Body of pancreas (tissue), 4 donors: Measurements from ENCODE around the gene U2AF2. TPM values are rescaled to one million over a fixed set of nuclear protein-coding genes. Genes with fewer than 3 reads are reported as not detected.
A peak's percentile ranks its signal among the peaks of the same experiment; 100 is the strongest.

ENCODE experiments used
- ATAC-seq: fragments of 150-250 bp; one replicate; pipeline ENCODE4 v1.9.1; 2016
- DNase-seq, 4 donors: peaks; one replicate each; pipeline ENCODE4 v3.0.0-alpha.2; 2019
- H3K27ac ChIP-seq, 4 donors: fragments of 200-600 bp; sonication (generic); 1 replicate in 3 of 4; 2 replicates in 1 of 4; pipeline versions ENCODE4 v1.5.1 to v1.6.1; 2016 to 2019; ENCODE audit warnings: mild to moderate bottlenecking in 1 of 4, mixed read lengths in 1 of 4, moderate library complexity in 1 of 4
- H3K27me3 ChIP-seq, 2 donors: fragments of 200-600 bp; sonication (generic); one replicate each; pipeline ENCODE4 v1.6.0; 2016; ENCODE audit warnings: mild to moderate bottlenecking in 1 of 2
- H3K36me3 ChIP-seq, 2 donors: fragments of 200-600 bp; sonication (generic); replicated peaks in 1 of 2; 2 replicates each; pipeline ENCODE4 v1.5.1; 2016; ENCODE audit warnings: low read depth in 2 of 2; ENCODE audit not compliant: insufficient read depth in 1 of 2
- H3K4me1 ChIP-seq: fragments of 200-600 bp; sonication (generic); one replicate; pipeline ENCODE4 v1.6.0; 2016
- H3K4me3 ChIP-seq, 2 donors: fragments of 200-600 bp; sonication (generic); 1 replicate in 1 of 2; 2 replicates in 1 of 2; pipeline ENCODE4 v1.5.1; 2016 to 2019
- H3K9me3 ChIP-seq, 3 donors: fragments of 200-600 bp; sonication (generic); 1 replicate in 2 of 3; 2 replicates in 1 of 3; pipeline ENCODE4 v1.5.1; 2016
- POLR2A ChIP-seq, 3 donors: fragments of 450-650 bp; IDR thresholded peaks; one replicate each; pipeline ENCODE4 v1.6.1; 2016; ENCODE audit warnings: antibody characterized with exemption in 3 of 3, mild to moderate bottlenecking in 2 of 3
- WGBS, 2 donors: methylation state at CpG; one replicate each; pipeline ENCODE4 v1.1.5; 2017; 5-methylcytosine and 5-hydroxymethylcytosine counted together
- intact Hi-C: fragments of 100-400 bp; cut with DNase I; formaldehyde crosslinking; loops from one replicate; pipeline ENCODE4 v1.15.1; 2023
- total RNA-seq, 2 donors: library from RNA; depleted of rRNA; stranded (reverse); fragments of >200 nt; gene quantifications; one replicate each; pipeline ENCODE4 v1.1.0, GENCODE V29; 2016
- TF ChIP-seq, protein P1 (sequence below), 7 experiments: fragments of 450-650 bp in 4 of 7; fragments of 200-600 bp in 3 of 7; sonication (generic) in 3 of 7; IDR thresholded peaks; one replicate each; pipeline ENCODE4 v1.5.1; 2016 to 2019; ENCODE audit warnings: antibody characterized with exemption in 7 of 7

The U2AF2 gene
- total RNA-seq, 2 donors from 2014 or later, result 53.4 to 106 TPM

DNA sequence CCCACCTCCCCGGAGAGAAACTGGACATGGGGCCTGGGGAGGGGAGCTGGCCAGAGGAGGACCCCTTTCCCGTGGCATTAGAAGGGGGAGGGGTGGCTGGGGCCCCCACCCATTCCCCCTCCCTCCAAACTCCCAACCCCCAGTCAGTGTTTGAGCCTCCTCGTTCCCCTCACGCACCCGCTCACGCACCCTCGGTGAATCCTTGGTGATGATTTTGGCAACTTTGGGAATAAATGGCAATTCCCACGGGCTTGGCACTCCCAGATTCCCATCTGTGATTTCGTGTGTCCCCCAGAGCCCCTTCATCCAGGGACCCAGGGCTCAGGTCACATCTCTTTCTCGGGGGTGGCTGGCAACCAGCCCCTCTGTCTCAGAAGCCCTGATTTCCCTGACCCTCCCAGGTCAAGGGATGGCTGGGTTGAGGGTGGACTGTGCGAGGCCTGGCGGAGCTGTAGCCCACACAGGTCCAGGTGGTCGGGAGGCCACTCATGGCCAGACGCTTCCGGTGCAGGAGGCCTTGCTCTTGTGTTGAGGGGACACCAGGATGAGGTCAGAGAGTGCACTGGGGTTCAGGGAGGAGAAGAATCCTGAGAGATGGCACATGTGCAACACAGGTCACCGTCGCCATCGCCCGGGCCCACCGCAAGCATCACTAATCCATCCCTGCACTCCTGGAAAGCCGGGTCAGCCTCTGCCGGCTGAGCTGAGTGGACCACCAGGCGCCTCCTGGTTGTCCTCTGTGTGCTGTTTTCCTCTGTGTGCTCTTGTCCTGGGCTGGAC is 40.9 kb downstream of the U2AF2 start:
- no peaks in the 10 kb centered on the region for H3K27me3 ChIP-seq
- intact Hi-C loops, result no loop called here
- no peak overlapping the region for H3K4me3 ChIP-seq
- WGBS, 2 donors, result 91 to 93% methylated on average over 22 to 23 of the region's 23 CpGs
- H3K27ac ChIP-seq, result no peak overlapping the region
- H3K4me1 ChIP-seq, result no peaks in the 10 kb centered on the region
- no peak for ATAC-seq
- no peak for DNase-seq
- H3K36me3 ChIP-seq, result peaks cover 19 to 40% of the 10 kb centered on the region in 2 donors
- H3K9me3 ChIP-seq, result no peaks in the 10 kb centered on the region
- TF ChIP-seq POLR2A (IDR thresholded peaks at IDR 0.05), result no peak
- TF ChIP-seq, protein P1, sequence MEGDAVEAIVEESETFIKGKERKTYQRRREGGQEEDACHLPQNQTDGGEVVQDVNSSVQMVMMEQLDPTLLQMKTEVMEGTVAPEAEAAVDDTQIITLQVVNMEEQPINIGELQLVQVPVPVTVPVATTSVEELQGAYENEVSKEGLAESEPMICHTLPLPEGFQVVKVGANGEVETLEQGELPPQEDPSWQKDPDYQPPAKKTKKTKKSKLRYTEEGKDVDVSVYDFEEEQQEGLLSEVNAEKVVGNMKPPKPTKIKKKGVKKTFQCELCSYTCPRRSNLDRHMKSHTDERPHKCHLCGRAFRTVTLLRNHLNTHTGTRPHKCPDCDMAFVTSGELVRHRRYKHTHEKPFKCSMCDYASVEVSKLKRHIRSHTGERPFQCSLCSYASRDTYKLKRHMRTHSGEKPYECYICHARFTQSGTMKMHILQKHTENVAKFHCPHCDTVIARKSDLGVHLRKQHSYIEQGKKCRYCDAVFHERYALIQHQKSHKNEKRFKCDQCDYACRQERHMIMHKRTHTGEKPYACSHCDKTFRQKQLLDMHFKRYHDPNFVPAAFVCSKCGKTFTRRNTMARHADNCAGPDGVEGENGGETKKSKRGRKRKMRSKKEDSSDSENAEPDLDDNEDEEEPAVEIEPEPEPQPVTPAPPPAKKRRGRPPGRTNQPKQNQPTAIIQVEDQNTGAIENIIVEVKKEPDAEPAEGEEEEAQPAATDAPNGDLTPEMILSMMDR (IDR thresholded peaks at IDR 0.05), result no peak

DNA sequence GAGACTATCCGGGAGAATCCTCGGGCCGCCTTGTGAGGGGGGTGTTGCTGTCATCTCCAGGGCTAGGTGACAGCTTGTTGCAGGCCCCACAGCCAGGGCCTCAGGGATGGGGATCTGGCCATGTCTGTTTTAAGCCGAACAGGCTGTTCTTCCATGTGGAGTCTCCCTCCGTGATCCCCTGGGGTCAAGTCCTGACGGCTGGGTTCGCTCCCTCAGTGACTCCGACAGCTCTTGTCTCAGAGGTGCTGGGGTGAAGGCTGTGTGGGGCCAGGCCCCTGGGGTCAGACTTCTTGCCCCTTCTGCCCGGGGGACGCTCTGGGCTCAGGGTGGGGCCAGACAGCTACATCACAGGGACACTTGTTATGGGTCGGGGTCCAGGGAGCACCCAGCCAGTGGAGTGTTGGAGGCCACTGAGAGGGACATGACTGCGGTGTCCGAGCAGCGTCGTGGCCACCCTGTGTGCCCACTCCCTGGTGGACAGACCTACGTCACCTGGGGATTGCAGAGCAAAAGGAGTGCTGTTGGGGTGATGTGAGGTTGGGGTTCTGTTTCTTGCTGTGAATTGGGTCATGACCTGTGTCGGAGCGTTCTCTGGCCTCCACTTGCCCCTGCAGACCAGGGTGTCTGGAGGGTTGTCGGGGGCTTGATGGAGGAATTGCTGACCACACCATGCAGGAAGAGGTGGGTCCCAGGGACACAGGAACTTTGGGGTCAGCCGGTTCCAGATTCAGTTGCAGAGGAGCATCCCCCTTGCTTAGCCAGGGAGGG is 41.6 kb downstream of the U2AF2 start:
- intact Hi-C loops, result no loop called here
- TF ChIP-seq, protein P1 (IDR thresholded peaks at IDR 0.05), result no peak
- TF ChIP-seq POLR2A (IDR thresholded peaks at IDR 0.05), result no peak
- peak in 1 of 4 donors; percentile 9 for DNase-seq

DNA sequence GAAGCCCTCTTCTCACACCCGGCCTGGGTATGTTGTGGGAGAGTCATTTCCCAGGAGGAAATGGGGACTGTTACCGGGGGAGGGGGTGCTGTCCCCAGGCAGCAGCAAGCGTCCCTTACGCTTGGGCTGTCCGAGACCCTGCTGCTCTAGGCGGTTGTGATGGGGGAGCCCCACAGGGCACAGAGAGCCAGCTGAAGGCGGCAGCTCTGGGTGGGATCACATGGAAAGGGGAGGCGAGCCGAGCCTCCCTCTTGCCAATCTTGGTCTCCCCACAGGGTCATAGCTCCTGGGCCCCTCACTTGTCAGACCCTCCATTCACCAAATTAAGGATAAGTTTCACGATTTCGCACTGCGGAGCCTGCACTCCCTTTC is 42.2 kb downstream of the U2AF2 start:
- TF ChIP-seq, protein P1 (IDR thresholded peaks at IDR 0.05), result no peak
- no peak for TF ChIP-seq POLR2A (IDR thresholded peaks at IDR 0.05)
- no peak for ATAC-seq
- no peak for DNase-seq
- H3K36me3 ChIP-seq, result peaks cover 14 to 30% of the 10 kb centered on the region in 2 donors
- H3K27ac ChIP-seq, result no peak overlapping the region
- H3K27me3 ChIP-seq, result no peaks in the 10 kb centered on the region
- intact Hi-C loops, result no loop called here
- H3K4me1 ChIP-seq, result peaks cover 2% of the 10 kb centered on the region
- H3K9me3 ChIP-seq, result no peaks in the 10 kb centered on the region
- WGBS, 2 donors, result 90 to 94% methylated on average over 11 to 12 of the region's 12 CpGs
- H3K4me3 ChIP-seq, result no peak overlapping the region

More for the DNA sequence above, 41.6 kb downstream of the U2AF2 start:
- no peaks in the 10 kb centered on the region for H3K9me3 ChIP-seq
- ATAC-seq, result no peak
- no peaks in the 10 kb centered on the region for H3K4me1 ChIP-seq
- H3K27me3 ChIP-seq, result no peaks in the 10 kb centered on the region
- H3K4me3 ChIP-seq, result no peak overlapping the region
- peaks cover 19 to 35% of the 10 kb centered on the region in 2 donors for H3K36me3 ChIP-seq
- 90 to 95% methylated on average over 10 to 20 of the region's 20 CpGs for WGBS, 2 donors
- H3K27ac ChIP-seq, result no peak overlapping the region

DNA sequence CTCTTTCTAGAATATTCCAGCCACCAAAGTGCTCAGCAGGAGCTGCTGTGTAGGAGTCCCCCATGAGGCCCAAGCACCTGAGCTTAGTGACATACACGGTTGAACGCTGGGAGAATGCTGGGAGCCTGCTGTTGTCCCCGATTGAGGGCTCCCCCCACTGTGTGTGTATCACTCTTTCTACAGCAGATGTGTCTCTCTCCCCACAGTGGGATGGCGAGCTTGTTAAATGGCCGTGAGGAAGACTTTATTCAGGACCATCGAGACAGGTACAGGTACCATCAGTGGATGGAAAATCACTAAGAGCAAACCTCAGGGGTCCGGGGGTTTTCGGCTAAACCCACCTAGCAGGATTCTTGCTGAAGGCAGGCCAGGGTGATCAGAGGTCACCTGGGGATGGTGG is 42.9 kb downstream of the U2AF2 start:
- intact Hi-C loops, result no loop called here
- DNase-seq (peak in 1 of 4 donors; percentile 5), ATAC-seq (no peak)
- Histone ChIP-seq H3K4me3 (no peak overlapping the region), H3K27ac (no peak overlapping the region), H3K27me3 (no peaks in the 10 kb centered on the region), H3K4me1 (peaks cover 7% of the 10 kb centered on the region), H3K36me3 (peaks cover 12 to 29% of the 10 kb centered on the region in 2 donors), H3K9me3 (no peaks in the 10 kb centered on the region)
- TF ChIP-seq, protein P1 (IDR thresholded peaks at IDR 0.05), result no peak
- TF ChIP-seq POLR2A (IDR thresholded peaks at IDR 0.05), result no peak
- 93 to 96% methylated on average over 8 of the region's 8 CpGs for WGBS, 2 donors
